Right hindlimb (tissue), 1 donor: Measurements from ENCODE around the gene CCNT2.
"Not testable (repeated sequence)": the region's sequence is repeated elsewhere in the genome, so short reads cannot be mapped to it uniquely, and the experiment has no call there.

ENCODE experiments used
- DNase-seq: peaks from one replicate; pipeline ENCODE4 v3.0.0-alpha.2; 2018

The CCNT2 gene

DNA sequence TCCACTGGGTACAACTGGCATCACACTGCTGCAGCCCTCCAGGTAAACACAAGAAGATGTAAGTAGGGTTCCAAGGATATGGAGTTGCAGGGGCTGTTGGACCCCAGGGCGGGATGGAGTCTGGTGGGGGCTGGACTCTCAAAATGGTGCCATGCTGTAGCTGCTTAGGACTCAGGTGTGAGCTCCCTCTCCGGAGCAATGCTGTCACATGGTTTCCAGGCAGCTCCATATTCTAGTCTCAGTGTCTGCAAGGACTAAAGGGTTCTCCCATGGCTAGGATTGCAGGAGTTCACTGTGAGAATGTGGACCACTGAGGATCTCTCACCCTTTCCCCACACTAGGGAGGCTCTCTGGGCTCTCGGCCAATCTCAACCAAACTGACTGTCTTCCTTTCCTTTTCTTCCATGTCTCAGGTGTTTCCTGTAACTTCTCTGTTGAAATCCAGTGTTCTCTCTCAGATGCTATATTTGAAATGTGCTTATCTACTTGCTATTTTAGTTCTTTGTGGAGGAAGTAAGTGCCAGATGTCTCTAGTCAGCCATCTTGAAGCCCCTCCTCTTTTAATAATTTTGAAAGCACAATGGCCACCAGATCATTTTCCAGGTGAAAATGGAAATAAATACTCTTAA lies 57.6 kb downstream of the CCNT2 start:
- DNase-seq = no peak

GRCh38 chr2:134977104-134977503 lies 58.5 kb downstream of the CCNT2 start:
- DNase-seq = not testable (repeated sequence)

- no peak for DNase-seq
Observed at GRCh38 chr2:134979221-134979620, 60.6 kb downstream of the CCNT2 start.

- no peak for DNase-seq
Observed at GRCh38 chr2:134980639-134981038, 62.0 kb downstream of the CCNT2 start.

GRCh38 chr2:134982603-134983002 lies 64.0 kb downstream of the CCNT2 start:
- DNase-seq = no peak

DNA sequence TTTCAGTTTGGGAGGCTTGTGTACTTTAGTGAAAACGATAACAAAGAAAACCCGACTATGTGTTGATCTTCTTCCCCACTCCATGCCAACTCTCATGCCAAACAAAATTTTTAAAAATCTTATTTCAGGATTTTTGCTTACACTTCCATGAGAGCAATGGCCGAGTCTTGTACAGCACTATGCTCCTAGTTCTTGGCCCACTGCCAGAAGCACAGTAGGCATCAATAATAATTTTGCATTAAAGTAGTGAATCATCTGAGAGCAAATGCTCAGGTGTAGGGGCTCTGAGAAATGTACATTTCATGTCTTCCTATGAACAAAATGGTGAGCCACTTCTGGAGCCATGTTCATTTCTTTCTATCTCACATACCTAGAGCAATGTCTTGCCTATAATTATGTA lies 66.4 kb downstream of the CCNT2 start:
- DNase-seq = no peak

- no peak for DNase-seq
Observed at GRCh38 chr2:134988994-134989605, 70.5 kb downstream of the CCNT2 start.

- DNase-seq = no peak
Observed at GRCh38 chr2:134999521-134999920, 80.9 kb downstream of the CCNT2 start.

GRCh38 chr2:135002836-135003235 lies 84.2 kb downstream of the CCNT2 start:
- no peak for DNase-seq

DNA sequence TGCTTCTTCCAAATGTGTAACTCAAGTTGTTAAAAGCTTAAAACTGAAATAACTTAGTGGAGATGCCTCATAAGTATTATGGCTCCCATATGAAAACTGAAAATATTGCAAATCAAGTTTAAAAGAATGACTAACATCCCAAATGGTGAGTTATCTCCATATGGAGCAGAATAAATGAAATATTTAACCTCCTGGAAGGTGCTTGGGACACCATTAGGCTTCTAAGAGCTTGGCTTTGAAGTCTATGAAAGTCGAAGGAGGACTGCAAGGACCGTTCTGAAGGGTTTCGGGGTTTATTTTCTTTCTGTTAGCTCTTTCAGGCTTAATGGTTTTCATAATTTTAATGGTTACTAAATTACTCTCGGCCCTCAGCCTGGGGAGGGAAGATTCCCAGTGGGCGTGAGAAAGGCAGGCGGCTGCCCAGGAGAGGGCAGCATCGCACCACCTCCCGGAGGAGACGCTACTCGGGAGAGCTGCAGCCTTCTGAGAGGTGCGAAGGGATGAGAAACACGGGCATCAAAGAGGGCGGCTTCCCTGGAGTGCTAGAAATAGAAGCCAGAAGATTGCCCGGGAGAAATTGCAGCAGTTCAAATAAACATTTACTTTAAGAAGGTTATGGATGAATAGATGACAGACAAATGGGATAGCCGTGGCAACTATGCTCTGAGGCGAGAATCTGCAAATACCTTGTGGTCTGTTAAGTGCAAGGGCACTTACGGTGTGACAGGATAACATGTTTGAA lies 85.6 kb downstream of the CCNT2 start:
- peak; percentile 61 for DNase-seq

- no peak for DNase-seq
Observed at GRCh38 chr2:135005753-135006152, 87.1 kb downstream of the CCNT2 start.
